ENCODE measurements around the gene NR4A2. TPM values are rescaled to one million over a fixed set of nuclear protein-coding genes. Genes with fewer than 3 reads are reported as not detected.

NR4A2 gene
- total RNA-seq = 1 to 10 TPM; 2.6 to 4.7 TPM

DNA sequence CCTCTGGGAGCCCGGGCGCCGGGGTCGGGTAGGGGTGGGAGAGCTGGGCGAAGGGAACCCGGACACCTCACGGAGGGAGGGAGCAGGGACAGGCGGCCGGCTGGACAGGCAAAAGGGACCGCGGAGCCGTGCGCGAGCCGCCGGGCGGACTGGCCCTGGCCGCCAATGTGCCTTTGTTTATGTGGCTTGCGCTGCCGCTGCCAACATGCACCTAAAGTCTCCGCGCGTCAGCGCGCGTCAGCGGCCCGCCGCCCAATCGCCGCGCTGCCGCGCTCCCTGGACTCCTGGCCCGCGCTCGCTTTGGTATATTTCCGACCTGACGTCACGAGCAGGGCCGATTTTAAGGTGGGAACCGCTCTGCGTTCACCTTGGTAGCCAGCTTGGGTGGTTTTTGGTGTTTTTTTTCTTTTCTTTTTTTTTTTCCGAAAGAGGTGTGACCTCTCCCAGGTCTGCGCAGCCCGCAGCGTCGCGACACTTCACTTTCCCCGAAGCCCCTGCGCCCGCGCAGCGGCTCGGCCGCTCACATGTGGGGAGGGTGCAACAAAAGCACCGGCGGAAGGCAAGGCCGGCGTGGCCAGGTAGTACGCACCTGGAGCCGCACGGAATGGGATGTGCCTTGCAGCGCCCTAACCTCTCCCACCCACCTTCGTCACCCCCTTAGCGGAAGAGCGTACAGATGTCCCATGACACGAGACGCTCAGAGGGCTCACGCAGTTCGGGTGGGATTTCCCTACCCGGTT, at the start of gene NR4A2:
Gene NR4A2, minus strand, starts transcription at position 188 of the 740 bp plus-strand sequence. CDS start 2,535 bp downstream, outside the sequence.
- Histone ChIP-seq H3K27me3 (no peaks in the 10 kb centered on the region), H3K27ac (peak within 1 kb of the TSS; percentile 98), H3K9me3 (no peaks in the 10 kb centered on the region), H3K36me3 (no peaks in the 10 kb centered on the region), H3K4me3 (peak within 1 kb of the TSS; percentile 72), H3K9ac (ENCODE audit: low read depth in 2 of 2, low read length in 2 of 2) (peak within 1 kb of the TSS; percentile 98 to 99), H3K4me1 (no peaks in the 10 kb centered on the region)
- peak; percentile 95 for DNase-seq
- TF ChIP-seq, protein P1, sequence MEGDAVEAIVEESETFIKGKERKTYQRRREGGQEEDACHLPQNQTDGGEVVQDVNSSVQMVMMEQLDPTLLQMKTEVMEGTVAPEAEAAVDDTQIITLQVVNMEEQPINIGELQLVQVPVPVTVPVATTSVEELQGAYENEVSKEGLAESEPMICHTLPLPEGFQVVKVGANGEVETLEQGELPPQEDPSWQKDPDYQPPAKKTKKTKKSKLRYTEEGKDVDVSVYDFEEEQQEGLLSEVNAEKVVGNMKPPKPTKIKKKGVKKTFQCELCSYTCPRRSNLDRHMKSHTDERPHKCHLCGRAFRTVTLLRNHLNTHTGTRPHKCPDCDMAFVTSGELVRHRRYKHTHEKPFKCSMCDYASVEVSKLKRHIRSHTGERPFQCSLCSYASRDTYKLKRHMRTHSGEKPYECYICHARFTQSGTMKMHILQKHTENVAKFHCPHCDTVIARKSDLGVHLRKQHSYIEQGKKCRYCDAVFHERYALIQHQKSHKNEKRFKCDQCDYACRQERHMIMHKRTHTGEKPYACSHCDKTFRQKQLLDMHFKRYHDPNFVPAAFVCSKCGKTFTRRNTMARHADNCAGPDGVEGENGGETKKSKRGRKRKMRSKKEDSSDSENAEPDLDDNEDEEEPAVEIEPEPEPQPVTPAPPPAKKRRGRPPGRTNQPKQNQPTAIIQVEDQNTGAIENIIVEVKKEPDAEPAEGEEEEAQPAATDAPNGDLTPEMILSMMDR (IDR thresholded peaks at IDR 0.05) = no peak
- intact Hi-C loops (cut with DNase I) = loop anchor here (10.0 kb wide), 1 partner anchor 252 kb away; no protein-coding TSS in a partner anchor

DNA sequence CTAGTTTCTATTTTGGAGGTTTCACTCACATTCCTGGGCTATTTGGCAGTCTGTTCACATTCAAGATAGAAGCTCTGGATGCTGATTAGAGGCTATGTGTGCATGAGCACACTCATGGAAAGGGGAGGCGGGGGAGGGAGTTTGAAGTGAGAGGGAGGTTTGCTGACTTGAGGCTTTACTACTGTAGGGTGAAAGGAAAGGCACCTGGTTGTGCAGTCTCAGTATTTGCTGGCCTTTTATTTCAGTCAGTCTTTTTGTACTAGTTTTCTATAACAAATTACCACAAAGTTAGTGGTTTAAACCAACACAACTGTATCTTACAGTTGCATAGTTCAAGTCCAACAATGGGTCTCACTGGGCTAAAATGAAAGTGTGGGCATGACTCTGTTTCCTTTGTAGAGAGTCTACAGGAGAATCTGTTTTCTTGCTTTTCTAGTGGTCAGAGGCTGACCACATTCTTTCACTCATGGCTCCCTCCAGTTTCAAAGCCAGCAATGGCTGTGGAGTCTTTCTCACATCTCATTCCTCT, 47.7 kb upstream of the NR4A2 start:
- DNase-seq = no peak
- Histone ChIP-seq H3K27me3 (no peaks in the 10 kb centered on the region), H3K4me1 (no peaks in the 10 kb centered on the region), H3K4me3 (no peak overlapping the region), H3K27ac (no peak overlapping the region), H3K9ac (ENCODE audit: low read depth in 2 of 2, low read length in 2 of 2) (no peak overlapping the region), H3K36me3 (no peaks in the 10 kb centered on the region), H3K9me3 (no peaks in the 10 kb centered on the region)
- TF ChIP-seq, protein P1 (IDR thresholded peaks at IDR 0.05) = no peak
- intact Hi-C loops (cut with DNase I) = no loop called here

DNA sequence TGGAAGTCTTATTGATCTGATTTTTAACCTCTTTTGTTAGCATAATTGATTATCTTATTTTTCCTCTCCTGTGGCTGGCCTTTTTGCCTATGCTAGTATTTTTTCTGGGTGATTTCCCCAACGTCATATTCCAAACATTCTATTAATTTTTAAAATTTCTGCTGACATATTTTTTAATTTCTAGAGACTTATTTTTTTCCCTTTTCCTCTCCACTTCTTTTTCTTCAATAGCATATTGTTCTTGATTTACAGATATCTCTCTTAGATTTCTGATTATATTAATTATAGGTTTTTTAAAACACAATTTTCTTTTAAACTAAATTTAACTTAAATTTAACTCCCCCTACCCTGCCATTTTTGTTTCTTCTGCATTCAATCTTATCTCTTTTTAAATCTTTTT, 47.2 kb upstream of the NR4A2 start:
- no peaks in the 10 kb centered on the region for H3K4me1 ChIP-seq
- H3K9ac ChIP-seq (ENCODE audit: low read depth in 2 of 2, low read length in 2 of 2) = no peak overlapping the region
- H3K9me3 ChIP-seq = no peaks in the 10 kb centered on the region
- H3K27me3 ChIP-seq = no peaks in the 10 kb centered on the region
- TF ChIP-seq, protein P1 (IDR thresholded peaks at IDR 0.05) = no peak
- H3K27ac ChIP-seq = no peak overlapping the region
- no peak for DNase-seq
- no peak overlapping the region for H3K4me3 ChIP-seq
- intact Hi-C loops (cut with DNase I) = no loop called here
- H3K36me3 ChIP-seq = no peaks in the 10 kb centered on the region

DNA sequence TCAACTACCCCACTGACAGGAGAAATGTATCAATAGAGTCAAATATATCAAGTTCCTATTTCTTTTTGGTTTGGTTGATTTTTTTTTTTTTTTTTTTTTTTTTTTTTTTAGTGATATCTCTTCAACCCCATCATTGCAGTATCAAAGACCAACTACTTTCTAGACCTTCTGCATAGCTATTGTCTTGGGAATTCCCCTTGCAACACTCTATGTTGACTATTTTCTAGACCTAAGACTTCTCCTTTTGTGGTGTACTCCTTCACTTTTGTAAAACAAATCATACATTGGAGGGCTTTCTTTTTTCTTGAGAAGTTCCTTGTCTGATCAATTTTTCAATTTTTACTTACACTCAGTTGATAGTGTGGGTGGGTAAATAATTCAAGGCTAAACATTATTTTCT, 46.5 kb upstream of the NR4A2 start:
- intact Hi-C loops (cut with DNase I) = no loop called here
- TF ChIP-seq, protein P1 (IDR thresholded peaks at IDR 0.05) = no peak
- Histone ChIP-seq H3K9me3 (no peaks in the 10 kb centered on the region), H3K27ac (no peak overlapping the region), H3K4me1 (no peaks in the 10 kb centered on the region), H3K4me3 (no peak overlapping the region), H3K9ac (ENCODE audit: low read depth in 2 of 2, low read length in 2 of 2) (no peak overlapping the region), H3K36me3 (no peaks in the 10 kb centered on the region), H3K27me3 (no peaks in the 10 kb centered on the region)
- DNase-seq = no peak

DNA sequence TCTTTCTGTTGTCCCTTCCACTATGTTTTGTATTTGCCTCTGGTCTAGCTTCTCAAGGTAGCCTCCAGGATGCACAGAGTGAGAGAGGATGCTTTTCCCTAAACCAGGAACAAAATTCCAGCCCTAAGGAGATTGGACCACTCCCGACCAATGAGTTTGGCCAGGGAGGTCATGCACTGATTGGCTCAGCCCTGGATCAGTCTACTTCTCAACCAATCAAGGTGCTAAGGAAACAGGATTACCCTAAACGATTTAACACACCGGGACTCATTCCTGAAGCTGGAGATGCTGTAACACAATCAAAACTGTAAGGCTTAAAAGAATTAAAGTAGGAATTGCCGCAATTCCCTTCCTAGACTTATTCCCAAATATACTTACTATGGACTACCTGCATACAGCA, 34.2 kb upstream of the NR4A2 start:
- Histone ChIP-seq H3K9ac (ENCODE audit: low read depth in 2 of 2, low read length in 2 of 2) (no peak overlapping the region), H3K4me3 (no peak overlapping the region), H3K36me3 (no peaks in the 10 kb centered on the region), H3K9me3 (no peaks in the 10 kb centered on the region), H3K27ac (no peak overlapping the region), H3K4me1 (no peaks in the 10 kb centered on the region), H3K27me3 (no peaks in the 10 kb centered on the region)
- intact Hi-C loops (cut with DNase I) = no loop called here
- no peak for DNase-seq
- TF ChIP-seq, protein P1 (IDR thresholded peaks at IDR 0.05) = no peak

Data from colonic mucosa (tissue), 4 donors.